OCI-LY1 (cell line): ENCODE measurements around the gene KIAA1755.

Experiments
- H2AFZ ChIP-seq: fragments of 200-600 bp; sonication (generic), shearing (Covaris generic); 2 replicates; pipeline ENCODE4 v1.6.0; 2014; ENCODE audit warnings: antibody characterized with exemption, mild to moderate bottlenecking, low read length
- H3F3A ChIP-seq: fragments of 200-600 bp; sonication (generic), shearing (Covaris generic); 2 replicates; pipeline ENCODE4 v1.6.0; 2014; ENCODE audit warnings: mild to moderate bottlenecking, antibody characterized with exemption, low read length, moderate library complexity; ENCODE audit not compliant: insufficient read depth
- H3K27ac ChIP-seq: fragments of 200-600 bp; sonication (generic); 2 replicates; pipeline ENCODE4 v1.5.1; 2014; ENCODE audit warnings: low read length, mixed run types, mild to moderate bottlenecking, low read depth; ENCODE audit not compliant: poor library complexity, severe bottlenecking
- H3K27me3 ChIP-seq: fragments of 200-600 bp; sonication (generic); 2 replicates; pipeline ENCODE4 v1.6.0; 2014; ENCODE audit warnings: antibody characterized with exemption, mild to moderate bottlenecking, low read length, moderate library complexity; ENCODE audit not compliant: insufficient read depth
- H3K36me3 ChIP-seq: fragments of 200-600 bp; sonication (generic); 2 replicates; pipeline ENCODE4 v1.6.1; 2014; ENCODE audit warnings: mild to moderate bottlenecking, antibody characterized with exemption, low read length, moderate library complexity, mixed read lengths; ENCODE audit not compliant: insufficient read depth
- H3K4me1 ChIP-seq: fragments of 200-600 bp; sonication (generic); 2 replicates; pipeline ENCODE4 v1.5.1; 2014; ENCODE audit warnings: mild to moderate bottlenecking, low read length, moderate library complexity; ENCODE audit not compliant: insufficient read depth, severe bottlenecking
- H3K4me2 ChIP-seq: fragments of 200-600 bp; sonication (generic), shearing (Covaris generic); 2 replicates; pipeline ENCODE4 v1.6.1; 2014; ENCODE audit warnings: low read length
- H3K4me3 ChIP-seq: fragments of 200-600 bp; sonication (generic); 2 replicates; pipeline ENCODE4 v1.5.1; 2014; ENCODE audit warnings: low read length, low read depth, mild to moderate bottlenecking, mixed read lengths; ENCODE audit not compliant: poor library complexity, severe bottlenecking
- H3K79me2 ChIP-seq: fragments of 200-600 bp; shearing (Covaris generic); 2 replicates; pipeline ENCODE4 v1.6.1; 2016; ENCODE audit warnings: mixed run types, low read length, mixed read lengths; ENCODE audit not compliant: insufficient read depth
- H3K9ac ChIP-seq: fragments of 200-600 bp; sonication (generic), shearing (Covaris generic); 2 replicates; pipeline ENCODE4 v1.6.1; 2014; ENCODE audit warnings: mild to moderate bottlenecking, low read length, mixed read lengths
- H3K9me2 ChIP-seq: fragments of 200-600 bp; sonication (generic), shearing (Covaris generic); 2 replicates; pipeline ENCODE4 v1.6.1; 2014; ENCODE audit warnings: low read depth, mild to moderate bottlenecking, low read length, mixed read lengths
- H3K9me3 ChIP-seq: fragments of 200-600 bp; shearing (Covaris generic); 2 replicates; pipeline ENCODE4 v1.6.1; 2014; ENCODE audit warnings: low read length, mixed read lengths
- H4K20me1 ChIP-seq: fragments of 200-600 bp; sonication (generic), shearing (Covaris generic); 2 replicates; pipeline ENCODE4 v1.6.0; 2016; ENCODE audit warnings: mild to moderate bottlenecking, low read length; ENCODE audit not compliant: insufficient read depth
- CTCF ChIP-seq: fragments of 200-600 bp; sonication (generic), shearing (Covaris generic); IDR thresholded peaks from 2 replicates; pipeline ENCODE4 v1.5.1; 2017; ENCODE audit warnings: mild to moderate bottlenecking, antibody characterized with exemption, low read length, moderate library complexity, mixed read lengths
- EZH2 ChIP-seq: fragments of 200-600 bp; sonication (generic), shearing (Covaris generic); IDR thresholded peaks from 2 replicates; pipeline ENCODE4 v1.8.0; 2017; ENCODE audit warnings: borderline replicate concordance, mixed run types, mild to moderate bottlenecking, antibody characterized with exemption, low read length, moderate library complexity, mixed read lengths

KIAA1755 gene

DNA sequence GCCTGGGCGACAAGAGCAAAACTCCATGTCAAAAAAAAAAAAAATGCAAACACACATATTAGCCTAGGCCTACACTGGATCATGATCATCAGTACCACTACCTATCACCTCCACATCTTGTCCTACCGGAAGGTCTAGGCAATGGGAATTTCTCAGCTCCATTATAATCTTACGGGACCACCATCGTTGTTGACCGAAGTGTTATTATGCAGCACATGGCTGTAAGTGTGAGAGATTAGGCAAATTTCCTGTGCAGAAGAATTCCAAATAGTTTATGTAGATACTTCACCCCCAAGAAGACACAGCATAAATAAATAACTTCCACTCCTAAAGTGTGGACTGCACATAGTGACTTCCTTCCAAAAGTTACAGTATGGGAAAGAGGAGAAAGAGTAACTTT is 16.8 kb upstream of the KIAA1755 start:
- Histone ChIP-seq H3K9ac (no peak overlapping the region), H3K4me2 (no peak overlapping the region), H3K27ac (no peak overlapping the region), H4K20me1 (no peaks in the 10 kb centered on the region), H3K4me1 (no peaks in the 10 kb centered on the region), H3K36me3 (no peaks in the 10 kb centered on the region), H3K4me3 (no peak overlapping the region), H2AFZ (no peak overlapping the region), H3F3A (no peaks in the 10 kb centered on the region), H3K79me2 (no peaks in the 10 kb centered on the region), H3K9me3 (no peaks in the 10 kb centered on the region), H3K9me2 (no peaks in the 10 kb centered on the region), H3K27me3 (no peaks in the 10 kb centered on the region)
- TF ChIP-seq EZH2, result no peak
- no peak for TF ChIP-seq CTCF

- no peak overlapping the region for H3K9ac ChIP-seq
- no peaks in the 10 kb centered on the region for H3K9me3 ChIP-seq
- H3K9me2 ChIP-seq, result no peaks in the 10 kb centered on the region
- no peak overlapping the region for H3K27ac ChIP-seq
- no peaks in the 10 kb centered on the region for H3K4me1 ChIP-seq
- no peak overlapping the region for H3K4me2 ChIP-seq
- H3K79me2 ChIP-seq, result no peaks in the 10 kb centered on the region
- no peak overlapping the region for H2AFZ ChIP-seq
- no peak overlapping the region for H3K4me3 ChIP-seq
- no peaks in the 10 kb centered on the region for H4K20me1 ChIP-seq
- no peaks in the 10 kb centered on the region for H3K36me3 ChIP-seq
- TF ChIP-seq CTCF (no peak), EZH2 (no peak)
- H3K27me3 ChIP-seq, result no peaks in the 10 kb centered on the region
- no peaks in the 10 kb centered on the region for H3F3A ChIP-seq
These were observed 15.4 kb upstream of the KIAA1755 start for GRCh38 chr20:38275815-38276550.

- Histone ChIP-seq H3K9me2 (no peaks in the 10 kb centered on the region), H3K4me3 (no peak overlapping the region), H4K20me1 (no peaks in the 10 kb centered on the region), H3K27ac (no peak overlapping the region), H3K4me1 (no peaks in the 10 kb centered on the region), H3K79me2 (no peaks in the 10 kb centered on the region), H2AFZ (no peak overlapping the region), H3F3A (no peaks in the 10 kb centered on the region), H3K4me2 (no peak overlapping the region), H3K36me3 (no peaks in the 10 kb centered on the region), H3K27me3 (no peaks in the 10 kb centered on the region), H3K9ac (no peak overlapping the region), H3K9me3 (no peaks in the 10 kb centered on the region)
- TF ChIP-seq EZH2, result no peak
- no peak for TF ChIP-seq CTCF
These were observed 12.4 kb upstream of the KIAA1755 start for GRCh38 chr20:38272961-38273360.
